HepG2 (cell line): ENCODE measurements around the gene PLCG2. TPM values are rescaled to one million over a fixed set of nuclear protein-coding genes. Genes with fewer than 3 reads are reported as not detected.

ENCODE experiments used
- ATAC-seq: fragments of 200-7000 bp; cut with Tn5 transposase; 3 replicates; pipeline ENCODE4 v1.9.1; 2020; ENCODE audit warnings: mild to moderate bottlenecking, moderate library complexity
- BruUV-seq: library from RNA; stranded (reverse); fragments of 400-500 nt; replicated peaks from 2 replicates; lab custom pipeline; 2021; lab: Mats Ljungman, UMichigan
- CTCF ChIA-PET: fragments of 300-600 bp; formaldehyde crosslinking; extraction: SDS; loops from one replicate; lab custom pipeline; 2021; ENCODE audit warnings: low total read pairs, inconsistent platforms, low intra/inter-chr PET ratio; lab: Yijun Ruan, JAX
- POLR2A ChIA-PET: fragments of 350-600 bp; sonication (Branson Sonifier 250); formaldehyde crosslinking; loops from one replicate; lab custom pipeline; 2020; ENCODE audit warnings: antibody characterized with exemption, inconsistent platforms; lab: Yijun Ruan, JAX
- DNase-seq: peaks from one replicate; pipeline ENCODE4 v3.0.0-alpha.2; 2015; ENCODE audit warnings: low spot score
- FAIRE-seq: peaks from 3 replicates; lab custom pipeline; 2011; peaks lifted over from hg19 to GRCh38; lab: Jason Lieb, UNC
- H2AFZ ChIP-seq: one replicate; pipeline ENCODE4 v1.6.1; 2011; ENCODE audit warnings: low read length, inconsistent platforms
- H3K27ac ChIP-seq: fragments of 300-600 bp; 3 replicates; pipeline ENCODE4 v1.8.0; 2011; ENCODE audit warnings: mixed run types, mild to moderate bottlenecking, mixed read lengths, low read length, inconsistent platforms; ENCODE audit not compliant: insufficient read depth; ENCODE audit errors: extremely low read length
- H3K27me3 ChIP-seq, 2 experiments: fragments of 200-600 bp in 1 of 2; 2 replicates in 1 of 2; 3 replicates in 1 of 2; pipeline versions ENCODE4 v1.6.0 to v1.8.0; 2011; ENCODE audit warnings: low read length in 2 of 2, mild to moderate bottlenecking in 2 of 2, moderate library complexity in 2 of 2, inconsistent platforms in 1 of 2; ENCODE audit not compliant: insufficient read depth in 2 of 2, control insufficient read depth in 1 of 2
- H3K36me3 ChIP-seq, 2 experiments: fragments of 200-600 bp in 1 of 2; replicated peaks in 1 of 2; 2 replicates in 1 of 2; 3 replicates in 1 of 2; pipeline versions ENCODE4 v1.5.1 to v1.8.0; 2011; ENCODE audit warnings: low read length in 2 of 2, inconsistent platforms in 1 of 2; ENCODE audit not compliant: insufficient read depth in 2 of 2, control insufficient read depth in 1 of 2
- H3K4me1 ChIP-seq: 2 replicates; pipeline ENCODE4 v1.5.1; 2012; ENCODE audit warnings: low read length, inconsistent platforms; ENCODE audit not compliant: insufficient read depth
- H3K4me2 ChIP-seq: 2 replicates; pipeline ENCODE4 v1.6.0; 2011; ENCODE audit warnings: low read depth, low read length, inconsistent platforms
- H3K4me3 ChIP-seq, 3 experiments: fragments of 200-600 bp in 1 of 3; sonication (generic), shearing (Covaris generic) in 1 of 3; replicated peaks in 1 of 3; 2 replicates each; pipeline ENCODE4 v1.5.1; 2011 to 2016; ENCODE audit warnings: low read length in 3 of 3, inconsistent platforms in 2 of 3, low read depth in 2 of 3, mild to moderate bottlenecking in 2 of 3, control low read depth in 1 of 3, mixed read lengths in 1 of 3; ENCODE audit not compliant: insufficient read depth in 1 of 3
- H3K79me2 ChIP-seq: one replicate; pipeline ENCODE4 v1.6.1; 2011; ENCODE audit warnings: low read length, inconsistent platforms; ENCODE audit not compliant: insufficient read depth
- H3K9ac ChIP-seq: 2 replicates; pipeline ENCODE4 v1.6.0; 2011; ENCODE audit warnings: mild to moderate bottlenecking, low read depth, low read length, inconsistent platforms; ENCODE audit not compliant: insufficient read depth
- H3K9me3 ChIP-seq: 2 replicates; pipeline ENCODE4 v1.5.1; 2012; ENCODE audit warnings: mild to moderate bottlenecking, low read length
- H4K20me1 ChIP-seq: 2 replicates; pipeline ENCODE4 v1.6.0; 2011; ENCODE audit warnings: inconsistent platforms, mild to moderate bottlenecking, low read length, moderate library complexity; ENCODE audit not compliant: insufficient read depth
- FOSL2 ChIP-seq: sonication (generic); formaldehyde crosslinking; IDR thresholded peaks from 2 replicates; pipeline ENCODE4 v1.4.0; 2020; ENCODE audit warnings: missing genetic modification reagents
- GPN1 ChIP-seq: sonication (generic); formaldehyde crosslinking; IDR thresholded peaks from 2 replicates; pipeline ENCODE4 v1.5.1; 2020; ENCODE audit warnings: missing genetic modification reagents, borderline replicate concordance
- HNRNPK ChIP-seq: fragments of 200-400 bp; formaldehyde crosslinking; IDR thresholded peaks from 2 replicates; pipeline ENCODE4 v1.6.1; 2018; ENCODE audit warnings: low read length, low read depth, moderate library complexity, mild to moderate bottlenecking; ENCODE audit not compliant: poor library complexity, severe bottlenecking
- PAXIP1 ChIP-seq: sonication (generic); formaldehyde crosslinking; conservative IDR thresholded peaks from 2 replicates; pipeline ENCODE4 v1.4.0; 2020; ENCODE audit warnings: mild to moderate bottlenecking, missing genetic modification reagents, moderate library complexity
- PITX1 ChIP-seq: sonication (generic); formaldehyde crosslinking; IDR thresholded peaks from 2 replicates; pipeline ENCODE4 v1.5.1; 2020; ENCODE audit warnings: mild to moderate bottlenecking, missing genetic modification reagents
- ZNF430 ChIP-seq: sonication (generic); formaldehyde crosslinking; IDR thresholded peaks from 2 replicates; pipeline ENCODE4 v1.9.0; 2021; ENCODE audit warnings: mild to moderate bottlenecking, missing genetic modification reagents
- ZNF530 ChIP-seq: sonication (generic); formaldehyde crosslinking; IDR thresholded peaks from 2 replicates; pipeline ENCODE4 v1.5.0; 2020; ENCODE audit warnings: low read depth, mild to moderate bottlenecking, missing genetic modification reagents
- ZNF644 ChIP-seq: IDR thresholded peaks from 2 replicates; pipeline ENCODE4 v1.6.1; 2016; ENCODE audit warnings: low read depth
- WGBS: methylation state at CpG from one replicate; pipeline ENCODE4 v1.1.6; 2017; ENCODE audit warnings: low lambda C conversion rate; 5-methylcytosine and 5-hydroxymethylcytosine counted together
- in situ Hi-C: cut with HindIII; loops from 2 replicates; pipeline ENCODE4 v1.10.0; 2017; ENCODE audit warnings: low pct_unique_long_range_greater_than_20kb; ENCODE audit not compliant: extremely low pct_ligation_motif_present
- intact Hi-C: fragments of 100-400 bp; cut with micrococcal nuclease; formaldehyde crosslinking; loops from one replicate; pipeline ENCODE4 v1.10.0; 2022; ENCODE audit not compliant: unreplicated experiment
- polyA plus RNA-seq, 8 experiments: library from polyadenylated mRNA; depleted of rRNA in 3 of 8; stranded (reverse) in 7 of 8; unstranded in 1 of 8; fragments of >200 nt; fragmentation: Illumina TruSeq in 4 of 8; extraction: Trizol in 4 of 8; gene quantifications; 2 replicates each; pipeline versions ENCODE4 v1.2.1 to v1.2.3, GENCODE V29; 2011 to 2016; ENCODE audit warnings: low read depth in 4 of 8, missing spikeins in 1 of 8, mixed read lengths in 1 of 8; ENCODE audit not compliant: insufficient read depth in 1 of 8
- total RNA-seq, 5 experiments: library from RNA; depleted of rRNA; stranded (reverse); fragments of >200 nt; fragmentation: Illumina TruSeq; extraction: Trizol; gene quantifications; 2 replicates each; pipeline ENCODE4 v1.2.3, GENCODE V29; 2016; ENCODE audit warnings: low read depth in 1 of 5
- TF ChIP-seq, protein P1 (sequence below): sonication (generic); formaldehyde crosslinking; IDR thresholded peaks from 2 replicates; pipeline ENCODE4 v1.5.0; 2020; ENCODE audit warnings: missing genetic modification reagents
- TF ChIP-seq, protein P2 (sequence below): sonication (generic); formaldehyde crosslinking; IDR thresholded peaks from 2 replicates; pipeline ENCODE4 v1.4.0; 2020; ENCODE audit warnings: mild to moderate bottlenecking, missing genetic modification reagents, borderline replicate concordance

Gene PLCG2
- total and polyA plus RNA-seq, 2 of the 13 experiments (the other 11 are each of a cell fraction or from before 2014, with no cell fraction given), result 0.13 to 0.18 TPM

GRCh38 chr16:81997738-81998137 is 218.6 kb downstream of the PLCG2 start:
- no peak overlapping the region for H3K4me2 ChIP-seq

More at GRCh38 chr16:81997738-81998137, 218.6 kb downstream of the PLCG2 start:
- H3K4me1 ChIP-seq, result peaks cover 14% of the 10 kb centered on the region
- CTCF ChIA-PET, result interaction anchor here (1.1 to 1.7 kb wide), 2 partner anchors 107 to 233 kb away, joined by 3 to 6 read pairs; no protein-coding TSS in a partner anchor
- intact Hi-C loops, result loop anchor here (1.0 to 10.0 kb wide), 2 partner anchors 53 to 107 kb away; no protein-coding TSS in a partner anchor
- H3K9ac ChIP-seq, result no peak overlapping the region
- no peak overlapping the region for H3K27ac ChIP-seq
- no peaks in the 10 kb centered on the region for H3K36me3 ChIP-seq
- no peaks in the 10 kb centered on the region for H3K79me2 ChIP-seq
- ATAC-seq (peak; percentile 36), DNase-seq (peak; percentile 64), FAIRE-seq (peak; percentile 15)
- H3K27me3 ChIP-seq, result peaks cover 0 to 4% of the 10 kb centered on the region in 2 experiments; a peak in 2 of 5 replicates
- H4K20me1 ChIP-seq, result no peaks in the 10 kb centered on the region
- 3% methylated on average over 2 of the region's 2 CpGs for WGBS
- no peak overlapping the region for H2AFZ ChIP-seq
- in situ Hi-C loops, result no loop called here
- H3K4me3 ChIP-seq, result no peak overlapping the region
- no peak for TF ChIP-seq PAXIP1 (CRISPR knock-in tag)
- no peak for TF ChIP-seq ZNF430
- peak; percentile 38 for TF ChIP-seq FOSL2
- TF ChIP-seq GPN1 (CRISPR knock-in tag), result no peak
- no peak for TF ChIP-seq ZNF530
- TF ChIP-seq PITX1, result no peak
- TF ChIP-seq, protein P1, sequence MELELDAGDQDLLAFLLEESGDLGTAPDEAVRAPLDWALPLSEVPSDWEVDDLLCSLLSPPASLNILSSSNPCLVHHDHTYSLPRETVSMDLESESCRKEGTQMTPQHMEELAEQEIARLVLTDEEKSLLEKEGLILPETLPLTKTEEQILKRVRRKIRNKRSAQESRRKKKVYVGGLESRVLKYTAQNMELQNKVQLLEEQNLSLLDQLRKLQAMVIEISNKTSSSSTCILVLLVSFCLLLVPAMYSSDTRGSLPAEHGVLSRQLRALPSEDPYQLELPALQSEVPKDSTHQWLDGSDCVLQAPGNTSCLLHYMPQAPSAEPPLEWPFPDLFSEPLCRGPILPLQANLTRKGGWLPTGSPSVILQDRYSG (CRISPR knock-in tag), result no peak
- TF ChIP-seq ZNF644, result 0 out of 2 replicates have a peak, but pooled peaks have one; percentile 40
- TF ChIP-seq, protein P2, sequence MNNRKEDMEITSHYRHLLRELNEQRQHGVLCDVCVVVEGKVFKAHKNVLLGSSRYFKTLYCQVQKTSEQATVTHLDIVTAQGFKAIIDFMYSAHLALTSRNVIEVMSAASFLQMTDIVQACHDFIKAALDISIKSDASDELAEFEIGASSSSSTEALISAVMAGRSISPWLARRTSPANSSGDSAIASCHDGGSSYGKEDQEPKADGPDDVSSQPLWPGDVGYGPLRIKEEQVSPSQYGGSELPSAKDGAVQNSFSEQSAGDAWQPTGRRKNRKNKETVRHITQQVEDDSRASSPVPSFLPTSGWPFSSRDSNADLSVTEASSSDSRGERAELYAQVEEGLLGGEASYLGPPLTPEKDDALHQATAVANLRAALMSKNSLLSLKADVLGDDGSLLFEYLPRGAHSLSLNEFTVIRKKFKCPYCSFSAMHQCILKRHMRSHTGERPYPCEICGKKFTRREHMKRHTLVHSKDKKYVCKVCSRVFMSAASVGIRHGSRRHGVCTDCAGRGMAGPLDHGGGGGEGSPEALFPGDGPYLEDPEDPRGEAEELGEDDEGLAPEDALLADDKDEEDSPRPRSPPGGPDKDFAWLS (CRISPR knock-in tag), result no peak
- TF ChIP-seq HNRNPK, result no peak
- TF ChIP-seq, all 625 proteins: peak for 2
- no TSS peak for BruUV-seq
- POLR2A ChIA-PET, result interaction anchor here (1.4 to 1.6 kb wide), 2 partner anchors 46 to 683 kb away, joined by 3 to 4 read pairs; partner anchors contain the start of gene GAN
- H3K9me3 ChIP-seq, result no peaks in the 10 kb centered on the region
